ENCODE measurements around the gene FKBP5. TPM values are rescaled to one million over a fixed set of nuclear protein-coding genes. Genes with fewer than 3 reads are reported as not detected.

Gene FKBP5
- total and polyA plus RNA-seq, 3 donors from 2014 or later: 86.8 to 185 (median 156) TPM

DNA sequence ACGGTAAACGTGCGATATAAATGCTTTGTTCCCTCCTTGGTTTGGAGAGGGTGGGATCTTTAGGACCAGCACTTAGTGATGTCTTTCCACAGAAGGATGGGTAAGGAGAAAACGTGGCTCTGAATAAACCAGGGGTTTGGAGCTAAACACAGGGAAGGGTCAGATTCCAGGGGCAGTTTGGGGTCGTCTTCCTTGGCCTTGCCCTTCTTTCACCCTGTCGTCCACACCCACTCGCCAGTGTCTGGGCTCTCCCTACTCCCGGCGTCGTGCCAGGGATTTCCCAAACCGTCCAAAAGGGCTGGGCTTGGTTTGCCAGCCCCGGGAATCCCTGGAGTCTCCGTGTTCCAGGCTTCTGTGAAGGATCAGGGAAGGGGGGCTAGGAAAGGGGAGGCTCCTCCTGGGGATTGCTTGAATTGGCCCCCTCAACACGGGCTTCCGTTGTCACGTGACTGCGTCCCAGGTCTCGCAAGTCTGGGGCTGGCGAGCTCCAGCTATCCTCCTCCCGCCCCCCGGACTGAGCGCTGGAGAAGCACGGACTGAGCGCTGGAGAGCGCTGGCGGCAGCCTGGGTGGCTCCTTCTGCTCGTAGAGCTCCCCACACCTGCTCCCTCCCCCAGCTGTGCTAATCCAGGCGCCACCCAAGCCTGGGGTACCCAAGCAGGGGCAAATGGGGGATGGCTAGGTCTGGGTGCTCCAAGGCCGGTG is 38.7 kb upstream of the FKBP5 start:
- intact Hi-C loops (cut with DNase I; ENCODE audit: low total_unique reads): loop anchor here (5.0 kb wide), 2 partner anchors 40 to 125 kb away; partner anchors contain the start of gene FKBP5
- no peaks in the 10 kb centered on the region for H3K36me3 ChIP-seq (ENCODE audit: low read depth, missing control alignments)
- peaks cover 92% of the 10 kb centered on the region for H3K4me1 ChIP-seq
- 1 to 2% methylated on average over 4 to 29 of the region's 29 CpGs for WGBS, 2 donors
- no peak for TF ChIP-seq POLR2A (IDR thresholded peaks at IDR 0.05)
- TF ChIP-seq, protein P1, sequence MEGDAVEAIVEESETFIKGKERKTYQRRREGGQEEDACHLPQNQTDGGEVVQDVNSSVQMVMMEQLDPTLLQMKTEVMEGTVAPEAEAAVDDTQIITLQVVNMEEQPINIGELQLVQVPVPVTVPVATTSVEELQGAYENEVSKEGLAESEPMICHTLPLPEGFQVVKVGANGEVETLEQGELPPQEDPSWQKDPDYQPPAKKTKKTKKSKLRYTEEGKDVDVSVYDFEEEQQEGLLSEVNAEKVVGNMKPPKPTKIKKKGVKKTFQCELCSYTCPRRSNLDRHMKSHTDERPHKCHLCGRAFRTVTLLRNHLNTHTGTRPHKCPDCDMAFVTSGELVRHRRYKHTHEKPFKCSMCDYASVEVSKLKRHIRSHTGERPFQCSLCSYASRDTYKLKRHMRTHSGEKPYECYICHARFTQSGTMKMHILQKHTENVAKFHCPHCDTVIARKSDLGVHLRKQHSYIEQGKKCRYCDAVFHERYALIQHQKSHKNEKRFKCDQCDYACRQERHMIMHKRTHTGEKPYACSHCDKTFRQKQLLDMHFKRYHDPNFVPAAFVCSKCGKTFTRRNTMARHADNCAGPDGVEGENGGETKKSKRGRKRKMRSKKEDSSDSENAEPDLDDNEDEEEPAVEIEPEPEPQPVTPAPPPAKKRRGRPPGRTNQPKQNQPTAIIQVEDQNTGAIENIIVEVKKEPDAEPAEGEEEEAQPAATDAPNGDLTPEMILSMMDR (IDR thresholded peaks at IDR 0.05): no peak
- no peaks in the 10 kb centered on the region for H3K9me3 ChIP-seq
- DNase-seq: peak; percentile 89
- H3K27me3 ChIP-seq: no peaks in the 10 kb centered on the region
- H3K27ac ChIP-seq: peak overlapping the region; percentile 97 to 98
- peak overlapping the region; percentile 47 to 58 for H3K4me3 ChIP-seq

DNA sequence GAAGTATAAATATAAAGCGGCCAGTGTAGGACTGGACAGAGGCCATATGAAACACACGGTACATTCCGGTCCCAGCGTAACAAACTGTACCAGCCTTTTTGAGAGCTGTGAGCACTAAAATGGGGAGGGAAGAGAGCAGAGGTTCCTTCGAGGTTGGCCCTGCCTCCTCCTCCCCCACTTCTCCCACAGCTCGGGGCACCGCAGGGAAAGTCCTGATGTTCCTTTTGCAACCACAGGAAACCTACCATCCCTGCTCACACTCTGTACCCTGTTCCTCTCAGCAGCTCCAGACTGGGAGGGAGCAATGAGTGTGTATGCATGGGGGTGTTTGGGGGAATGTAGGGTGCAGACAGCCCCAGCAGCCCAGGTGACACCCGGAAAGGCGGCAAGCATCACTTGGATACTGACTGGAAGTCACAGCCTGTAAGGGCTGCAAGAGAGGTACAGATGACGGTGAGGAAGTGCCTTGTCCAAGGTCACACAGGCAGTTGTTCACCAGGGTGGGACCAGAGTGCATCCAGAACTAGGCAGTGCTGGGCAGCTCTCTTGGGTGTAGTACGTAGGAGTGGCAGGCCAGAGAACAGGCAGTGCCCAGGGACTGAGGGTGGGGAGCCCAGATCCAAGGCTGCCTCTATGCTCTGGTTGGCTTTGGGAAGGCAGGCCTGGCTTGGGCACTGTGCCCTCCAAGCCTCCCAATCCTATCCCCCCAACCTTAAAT is 37.2 kb upstream of the FKBP5 start:
- H3K36me3 ChIP-seq (ENCODE audit: low read depth, missing control alignments): no peaks in the 10 kb centered on the region
- TF ChIP-seq, protein P1 (IDR thresholded peaks at IDR 0.05): no peak
- no peak for TF ChIP-seq POLR2A (IDR thresholded peaks at IDR 0.05)
- 29 to 41% methylated on average over 10 to 11 of the region's 11 CpGs for WGBS, 2 donors
- H3K9me3 ChIP-seq: no peaks in the 10 kb centered on the region
- H3K27ac ChIP-seq: peak overlapping the region; percentile 97 to 98
- intact Hi-C loops (cut with DNase I; ENCODE audit: low total_unique reads): loop anchor here (5.0 kb wide), 2 partner anchors 39 to 124 kb away; partner anchors contain the start of gene FKBP5
- peaks cover 95% of the 10 kb centered on the region for H3K4me1 ChIP-seq
- no peaks in the 10 kb centered on the region for H3K27me3 ChIP-seq
- peak; percentile 85 for DNase-seq
- no peak overlapping the region for H3K4me3 ChIP-seq

DNA sequence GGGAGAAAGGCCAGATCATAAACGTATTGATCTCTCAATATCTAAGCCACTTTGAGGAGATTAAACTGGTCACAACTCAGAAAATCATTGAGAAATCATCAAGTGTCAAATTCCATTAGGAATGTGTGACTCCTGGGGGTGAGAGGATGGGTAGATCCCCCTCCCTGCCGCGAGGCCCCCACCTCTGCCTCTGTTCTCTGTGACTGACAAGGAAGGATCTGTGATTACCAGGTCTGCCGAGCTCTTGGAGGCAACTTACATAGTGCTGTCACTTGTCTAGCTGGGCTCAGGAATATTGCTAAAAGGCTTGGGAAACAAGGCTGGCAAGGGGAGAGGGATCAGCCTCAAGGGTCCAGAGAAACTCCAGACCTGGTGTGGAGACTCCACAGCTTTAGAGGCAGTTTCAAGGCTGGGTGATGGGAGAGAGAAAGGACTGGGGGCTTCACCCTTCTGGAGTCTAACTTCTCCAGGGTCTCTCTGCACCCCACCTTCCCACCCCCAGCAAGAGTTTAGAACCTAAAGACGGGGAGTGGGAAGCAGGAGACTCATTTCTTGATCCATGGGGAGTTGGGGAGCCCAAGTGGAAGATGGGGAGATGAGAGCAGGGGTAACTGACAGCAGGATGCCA is 36.5 kb upstream of the FKBP5 start:
- TF ChIP-seq POLR2A (IDR thresholded peaks at IDR 0.05): no peak
- TF ChIP-seq, protein P1 (IDR thresholded peaks at IDR 0.05): no peak
- Histone ChIP-seq H3K4me3 (no peak overlapping the region), H3K36me3 (ENCODE audit: low read depth, missing control alignments) (no peaks in the 10 kb centered on the region), H3K27ac (peak overlapping the region; percentile 97 to 98), H3K27me3 (no peaks in the 10 kb centered on the region), H3K4me1 (peaks cover 95% of the 10 kb centered on the region), H3K9me3 (no peaks in the 10 kb centered on the region)
- 62 to 73% methylated on average over 5 of the region's 5 CpGs for WGBS, 2 donors
- no peak for DNase-seq
- intact Hi-C loops (cut with DNase I; ENCODE audit: low total_unique reads): loop anchor here (5.0 kb wide), 2 partner anchors 38 to 123 kb away; partner anchors contain the start of gene FKBP5

DNA sequence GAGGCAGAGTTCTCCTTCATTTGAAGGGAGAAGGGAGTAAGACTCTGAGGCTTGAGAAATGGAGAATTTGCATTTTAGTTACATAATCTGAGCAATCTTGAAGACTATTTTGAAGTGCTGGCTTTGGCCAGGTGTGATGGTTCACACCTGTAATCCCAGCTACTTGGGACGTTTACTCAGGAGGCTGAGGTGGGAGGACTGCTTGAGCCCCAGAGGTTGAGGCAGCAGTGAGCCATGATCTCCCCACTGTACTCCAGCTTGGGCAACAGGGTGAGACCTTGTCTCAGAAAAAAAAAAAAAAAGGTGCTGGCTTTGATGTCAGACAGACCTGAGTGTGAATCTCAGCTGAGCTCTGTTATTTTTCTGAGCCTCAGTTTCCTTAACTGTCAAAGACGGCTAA is 35.8 kb upstream of the FKBP5 start:
- Histone ChIP-seq H3K4me1 (peaks cover 95% of the 10 kb centered on the region), H3K27me3 (no peaks in the 10 kb centered on the region), H3K36me3 (ENCODE audit: low read depth, missing control alignments) (no peaks in the 10 kb centered on the region), H3K9me3 (no peaks in the 10 kb centered on the region), H3K4me3 (no peak overlapping the region), H3K27ac (peak overlapping the region; percentile 97 to 98)
- TF ChIP-seq POLR2A (IDR thresholded peaks at IDR 0.05): no peak
- intact Hi-C loops (cut with DNase I; ENCODE audit: low total_unique reads): no loop called here
- 82 to 89% methylated on average over 2 of the region's 2 CpGs for WGBS, 2 donors
- DNase-seq: no peak

DNA sequence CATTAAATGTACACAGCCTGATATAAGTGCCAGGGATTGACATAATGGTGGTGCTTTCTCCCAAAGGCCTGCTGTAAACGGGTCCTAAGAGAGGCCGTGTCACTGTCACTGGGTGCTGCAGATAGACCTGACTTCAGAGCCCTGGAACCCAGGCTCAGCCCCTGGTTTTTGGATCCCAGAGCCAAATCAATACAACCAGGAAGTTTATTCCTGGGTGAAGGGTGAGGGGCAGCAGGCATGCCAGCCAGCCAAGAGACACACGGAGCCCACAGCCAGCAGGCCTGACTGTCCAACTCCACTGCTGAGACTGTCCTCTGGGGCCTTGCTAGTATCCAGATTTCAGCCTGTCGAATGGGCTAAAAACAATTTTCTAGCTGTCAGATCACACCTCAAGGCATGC is 35.3 kb upstream of the FKBP5 start:
- Histone ChIP-seq H3K4me1 (peaks cover 95% of the 10 kb centered on the region), H3K4me3 (no peak overlapping the region), H3K36me3 (ENCODE audit: low read depth, missing control alignments) (no peaks in the 10 kb centered on the region), H3K9me3 (no peaks in the 10 kb centered on the region), H3K27ac (peak overlapping the region; percentile 97 to 98), H3K27me3 (no peaks in the 10 kb centered on the region)
- no peak for DNase-seq
- WGBS, 2 donors: 88 to 89% methylated on average over 4 of the region's 4 CpGs
- TF ChIP-seq, protein P1 (IDR thresholded peaks at IDR 0.05): no peak
- TF ChIP-seq POLR2A (IDR thresholded peaks at IDR 0.05): no peak
- intact Hi-C loops (cut with DNase I; ENCODE audit: low total_unique reads): no loop called here

Data from testis (tissue), 3 donors.